Fibroblast of the aortic adventitia (primary cell): ENCODE data around the gene SLC8A3. TPM values are rescaled to one million over a fixed set of nuclear protein-coding genes. Genes with fewer than 3 reads are reported as not detected.

Source experiments
- DNase-seq: peaks from one replicate; pipeline ENCODE4 v3.0.0-alpha.2; 2010; ENCODE audit warnings: low read depth
- H3K4me3 ChIP-seq: 2 replicates; pipeline ENCODE4 v1.5.1; 2011; ENCODE audit warnings: low read depth, mild to moderate bottlenecking, control low read depth, low read length, moderate library complexity
- total RNA-seq: library from RNA; depleted of rRNA; stranded (reverse); fragments of >200 nt; gene quantifications from 2 replicates; pipeline ENCODE4 v1.2.3, GENCODE V29; 2012; ENCODE audit warnings: low replicate concordance
- TF ChIP-seq, protein P1 (sequence below): IDR thresholded peaks from 2 replicates; pipeline ENCODE4 v1.5.1; 2011; ENCODE audit warnings: mild to moderate bottlenecking, low read length, control low read depth, inconsistent platforms; ENCODE audit not compliant: insufficient read depth

Gene SLC8A3
- total RNA-seq, 1 donor: not detected

DNA sequence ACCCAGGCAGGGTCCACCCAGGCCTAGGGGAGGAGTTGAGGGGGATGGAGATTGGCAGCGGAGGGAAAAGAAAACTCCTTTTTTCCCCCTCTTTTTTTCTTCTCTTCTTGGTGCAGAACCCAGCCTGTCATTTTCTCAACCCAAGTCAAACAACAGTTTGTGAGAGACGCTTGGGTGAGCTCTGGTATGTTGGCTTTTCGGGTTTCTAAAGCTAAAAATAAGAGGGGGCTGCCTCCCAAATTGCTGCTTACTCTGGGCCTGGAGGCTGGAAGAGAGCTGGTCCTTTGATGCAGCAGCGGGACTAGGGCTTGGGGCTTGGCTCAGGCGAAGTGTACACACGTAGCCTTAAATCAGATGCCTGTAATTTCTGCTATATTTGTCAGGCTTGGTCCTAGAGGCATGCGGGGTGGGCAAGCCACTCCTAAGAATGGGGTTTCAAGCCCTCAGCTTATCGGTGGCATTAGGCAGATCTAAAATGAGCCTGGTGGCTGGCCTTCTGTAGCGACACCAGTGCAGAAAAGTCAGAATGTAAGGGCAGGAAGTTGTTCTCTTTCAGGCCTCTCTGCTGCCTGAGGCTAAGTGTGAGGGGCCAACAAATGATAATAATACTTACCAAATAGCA is 816 bp upstream of the SLC8A3 start:
- no peak for DNase-seq
- TF ChIP-seq, protein P1, sequence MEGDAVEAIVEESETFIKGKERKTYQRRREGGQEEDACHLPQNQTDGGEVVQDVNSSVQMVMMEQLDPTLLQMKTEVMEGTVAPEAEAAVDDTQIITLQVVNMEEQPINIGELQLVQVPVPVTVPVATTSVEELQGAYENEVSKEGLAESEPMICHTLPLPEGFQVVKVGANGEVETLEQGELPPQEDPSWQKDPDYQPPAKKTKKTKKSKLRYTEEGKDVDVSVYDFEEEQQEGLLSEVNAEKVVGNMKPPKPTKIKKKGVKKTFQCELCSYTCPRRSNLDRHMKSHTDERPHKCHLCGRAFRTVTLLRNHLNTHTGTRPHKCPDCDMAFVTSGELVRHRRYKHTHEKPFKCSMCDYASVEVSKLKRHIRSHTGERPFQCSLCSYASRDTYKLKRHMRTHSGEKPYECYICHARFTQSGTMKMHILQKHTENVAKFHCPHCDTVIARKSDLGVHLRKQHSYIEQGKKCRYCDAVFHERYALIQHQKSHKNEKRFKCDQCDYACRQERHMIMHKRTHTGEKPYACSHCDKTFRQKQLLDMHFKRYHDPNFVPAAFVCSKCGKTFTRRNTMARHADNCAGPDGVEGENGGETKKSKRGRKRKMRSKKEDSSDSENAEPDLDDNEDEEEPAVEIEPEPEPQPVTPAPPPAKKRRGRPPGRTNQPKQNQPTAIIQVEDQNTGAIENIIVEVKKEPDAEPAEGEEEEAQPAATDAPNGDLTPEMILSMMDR: no peak
- H3K4me3 ChIP-seq: no peak overlapping the region

DNA sequence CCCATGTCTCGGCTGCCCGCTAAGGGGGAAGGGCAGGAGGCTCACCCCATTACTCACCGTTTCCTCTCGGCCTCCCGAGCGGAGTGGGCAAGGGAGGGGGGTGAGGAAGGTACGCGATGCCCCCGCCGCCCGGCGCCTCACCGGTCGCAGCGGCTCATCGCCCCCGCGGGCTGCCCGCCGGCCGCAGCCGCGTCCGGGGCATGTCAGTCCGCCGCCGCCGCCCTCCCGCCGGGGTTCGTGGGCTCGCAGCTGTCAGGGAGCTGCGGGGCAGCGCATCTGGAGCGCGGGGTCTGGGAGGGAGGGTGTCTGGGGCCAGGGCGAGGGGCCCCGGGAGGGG is 461 bp downstream of the SLC8A3 start:
- H3K4me3 ChIP-seq: peak overlapping the region; percentile 51
- TF ChIP-seq, protein P1: no peak
- DNase-seq: no peak

DNA sequence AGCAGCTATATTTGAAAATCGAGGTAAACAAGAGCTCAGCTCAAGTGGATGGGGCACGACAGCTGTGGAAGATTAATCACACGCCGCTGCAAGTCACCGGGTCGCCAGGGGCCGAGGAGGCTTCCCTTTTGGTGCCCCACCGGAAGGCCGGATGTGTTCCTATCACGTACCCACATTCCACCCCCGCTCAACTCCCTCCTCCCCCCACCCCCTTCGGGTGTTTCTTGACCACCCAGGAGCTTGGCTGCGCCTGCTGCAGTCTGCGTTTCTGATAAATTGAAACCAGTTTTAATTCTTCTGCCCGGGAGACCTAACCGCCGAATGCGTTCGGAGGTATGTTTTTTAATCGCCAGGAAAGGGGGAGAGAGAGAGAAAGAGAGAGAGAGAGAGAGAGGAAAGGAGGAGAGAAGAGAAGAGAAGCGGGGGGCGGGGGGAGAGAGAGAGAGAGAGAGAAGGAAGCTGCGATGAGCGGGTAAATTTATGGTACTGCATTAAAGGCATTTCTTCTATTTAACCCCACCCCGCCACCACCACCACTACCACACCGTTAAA is 1.8 kb downstream of the SLC8A3 start:
- peak overlapping the region; percentile 51 for H3K4me3 ChIP-seq
- DNase-seq: no peak
- TF ChIP-seq, protein P1: no peak

DNA sequence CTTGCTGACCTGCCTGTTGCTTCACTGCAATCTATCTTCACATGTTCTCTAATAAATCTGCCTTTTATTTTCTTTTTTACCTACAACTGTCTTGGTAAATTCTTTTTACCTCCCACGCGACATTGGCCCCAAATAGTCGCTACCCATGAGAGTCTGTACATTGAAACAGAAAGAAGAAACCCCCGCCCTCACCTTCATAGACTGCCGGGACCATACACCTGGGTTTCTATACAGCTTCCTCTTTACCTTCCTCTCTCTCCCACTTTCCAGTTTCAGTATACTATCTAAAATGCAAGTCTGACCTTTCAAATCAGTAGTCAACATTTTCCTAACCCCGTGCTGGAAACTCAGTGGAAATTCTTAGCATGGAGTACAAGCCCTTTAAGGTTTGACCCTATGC is 4.8 kb downstream of the SLC8A3 start:
- DNase-seq: no peak
- TF ChIP-seq, protein P1: no peak
- no peak overlapping the region for H3K4me3 ChIP-seq

DNA sequence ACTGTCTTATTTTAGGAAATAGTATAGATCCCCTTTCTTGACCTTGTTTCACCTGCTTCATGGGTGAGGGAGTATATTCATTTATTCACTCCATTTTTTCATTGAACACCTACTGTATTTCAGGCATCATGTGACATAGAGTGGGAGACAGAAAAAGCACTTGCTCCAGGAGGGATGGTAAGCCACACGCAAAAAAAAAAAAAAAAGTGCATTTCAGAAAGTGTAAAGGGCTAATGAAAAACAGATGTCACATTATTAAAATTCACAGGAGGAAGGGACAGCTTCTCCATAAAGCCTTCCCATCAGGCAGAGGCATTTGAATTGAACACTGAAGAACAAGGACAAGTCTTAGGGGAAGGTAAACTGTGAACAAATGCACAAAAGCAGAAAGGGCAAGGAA is 7.5 kb downstream of the SLC8A3 start:
- H3K4me3 ChIP-seq: no peak overlapping the region
- TF ChIP-seq, protein P1: no peak
- no peak for DNase-seq

DNA sequence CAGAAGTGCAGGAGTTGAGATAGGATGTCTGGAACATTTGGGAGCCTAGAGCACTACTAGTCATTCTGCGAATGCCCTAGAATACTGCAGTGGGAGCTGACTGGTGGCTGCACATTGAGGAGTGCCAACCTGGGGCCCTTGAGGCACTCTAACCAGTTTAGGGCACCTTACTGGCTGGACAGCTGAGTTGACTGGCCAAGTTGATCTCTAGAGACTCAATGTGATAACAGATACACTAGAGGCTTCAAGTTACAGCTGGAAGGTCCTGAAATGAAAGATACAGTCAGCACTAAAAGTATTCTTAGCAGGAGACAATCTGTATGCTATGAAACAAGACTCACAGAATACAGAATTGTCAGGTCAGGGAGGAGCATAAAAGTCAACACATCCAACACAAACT is 8.0 kb downstream of the SLC8A3 start:
- no peak for DNase-seq
- no peak overlapping the region for H3K4me3 ChIP-seq
- TF ChIP-seq, protein P1: no peak
